GM23338 (cell line): ENCODE measurements around the gene HMHB1.

Experiments
- CREB1 ChIP-seq: fragments of 250-450 bp; sonication (Bioruptor Pico); IDR thresholded peaks from 2 replicates; pipeline ENCODE4 v1.5.0; 2020; ENCODE audit warnings: low read depth, mild to moderate bottlenecking, moderate library complexity
- CTCF ChIP-seq, 2 experiments: fragments of 200-600 bp in 1 of 2; sonication (generic) in 1 of 2; conservative IDR thresholded peaks; 2 replicates each; pipeline versions ENCODE4 v1.5.1 to v1.6.1; 2016 to 2017; ENCODE audit warnings: antibody characterized with exemption in 2 of 2, low read depth in 2 of 2, mild to moderate bottlenecking in 2 of 2, moderate library complexity in 1 of 2
- ETS1 ChIP-seq: IDR thresholded peaks from 2 replicates; pipeline ENCODE4 v1.6.1; 2016; ENCODE audit warnings: antibody characterized with exemption
- EZH2 ChIP-seq: fragments of 200-600 bp; sonication (generic); IDR thresholded peaks from one replicate; pipeline ENCODE4 v1.8.0; 2017; ENCODE audit warnings: antibody characterized with exemption, mild to moderate bottlenecking, low read depth; ENCODE audit not compliant: unreplicated experiment
- EZH2phosphoT487 ChIP-seq: fragments of 200-600 bp; sonication (generic); IDR thresholded peaks from one replicate; pipeline ENCODE4 v1.8.1; 2018; ENCODE audit warnings: antibody characterized with exemption; ENCODE audit not compliant: unreplicated experiment
- NANOG ChIP-seq: IDR thresholded peaks from 2 replicates; pipeline ENCODE4 v1.6.1; 2016; ENCODE audit warnings: antibody characterized with exemption, borderline replicate concordance
- POLR2AphosphoS5 ChIP-seq: IDR thresholded peaks from 2 replicates; pipeline ENCODE4 v1.6.1; 2016; ENCODE audit warnings: antibody characterized with exemption, low read depth
- REST ChIP-seq: IDR thresholded peaks from one replicate; pipeline ENCODE4 v1.6.1; 2018; ENCODE audit warnings: antibody characterized with exemption; ENCODE audit not compliant: unreplicated experiment
- STAT1 ChIP-seq: IDR thresholded peaks from one replicate; pipeline ENCODE4 v1.6.1; 2016; ENCODE audit warnings: antibody characterized with exemption; ENCODE audit not compliant: unreplicated experiment
- ZNF114 ChIP-seq: fragments of 250-450 bp; sonication (Bioruptor Pico); IDR thresholded peaks from 2 replicates; pipeline ENCODE4 v1.5.0; 2020; ENCODE audit warnings: mild to moderate bottlenecking, moderate library complexity
- ZNF462 ChIP-seq: fragments of 250-450 bp; sonication (Bioruptor Pico); IDR thresholded peaks from 2 replicates; pipeline ENCODE4 v1.5.0; 2020; ENCODE audit warnings: mild to moderate bottlenecking, moderate library complexity

GRCh38 chr5:143826951-143827444 lies 15.0 kb downstream of the HMHB1 start:
- TF ChIP-seq CTCF (conservative IDR thresholded peaks at IDR 0.05; ENCODE audit: low read depth in 2 of 2) (no peak), EZH2phosphoT487 (no peak), POLR2AphosphoS5 (no peak), ZNF114 (CRISPR knock-in tag) (no peak), REST (no peak), EZH2 (no peak), NANOG (no peak), CREB1 (CRISPR knock-in tag) (no peak), ZNF462 (CRISPR knock-in tag) (no peak), ETS1 (no peak), STAT1 (no peak)
